Ascending aorta (tissue), 2 donors: ENCODE results near the gene EIF4E1B. TPM values are rescaled to one million over a fixed set of nuclear protein-coding genes. Genes with fewer than 3 reads are reported as not detected.

ENCODE experiments used
- DNase-seq, 2 donors: peaks; one replicate each; pipeline ENCODE4 v3.0.0-alpha.2; 2019; ENCODE audit warnings: low spot score in 2 of 2
- H3K27ac ChIP-seq, 2 donors: fragments of 200-600 bp; sonication (generic); one replicate each; pipeline ENCODE4 v1.5.1; 2016 to 2017; ENCODE audit warnings: mild to moderate bottlenecking in 1 of 2
- H3K27me3 ChIP-seq: fragments of 200-600 bp; sonication (generic); one replicate; pipeline ENCODE4 v1.5.1; 2017
- H3K36me3 ChIP-seq, 2 donors: fragments of 200-600 bp; sonication (generic); one replicate each; pipeline ENCODE4 v1.5.1; 2016
- H3K4me1 ChIP-seq, 2 donors: fragments of 200-600 bp; sonication (generic); one replicate each; pipeline ENCODE4 v1.5.1; 2016 to 2017; ENCODE audit warnings: mild to moderate bottlenecking in 1 of 2
- H3K4me3 ChIP-seq, 2 donors: fragments of 200-600 bp; sonication (generic); one replicate each; pipeline ENCODE4 v1.5.1; 2016 to 2017; ENCODE audit warnings: mild to moderate bottlenecking in 1 of 2
- H3K9me3 ChIP-seq, 2 donors: fragments of 200-600 bp; sonication (generic); one replicate each; pipeline ENCODE4 v1.5.1; 2016
- CTCF ChIP-seq, 3 experiments: fragments of 200-600 bp in 2 of 3; fragments of 450-650 bp in 1 of 3; sonication (generic) in 2 of 3; IDR thresholded peaks; one replicate each; pipeline ENCODE4 v1.5.1; 2016 to 2019; ENCODE audit warnings: antibody characterized with exemption in 3 of 3, mild to moderate bottlenecking in 1 of 3, moderate library complexity in 1 of 3
- intact Hi-C: fragments of 100-400 bp; cut with DNase I; formaldehyde crosslinking; loops from one replicate; pipeline ENCODE4 v1.15.1; 2023
- total RNA-seq: library from RNA; depleted of rRNA; stranded (reverse); fragments of >200 nt; gene quantifications from one replicate; pipeline ENCODE4 v1.1.0, GENCODE V29; 2016

EIF4E1B gene
- total RNA-seq, 1 donor from 2014 or later, result not detected

- TF ChIP-seq CTCF (IDR thresholded peaks at IDR 0.05), result no peak
- intact Hi-C loops, result no loop called here
- no peak for DNase-seq
- Histone ChIP-seq H3K4me3 (no peak overlapping the region), H3K9me3 (no peaks in the 10 kb centered on the region), H3K4me1 (no peaks in the 10 kb centered on the region), H3K36me3 (no peaks in the 10 kb centered on the region), H3K27ac (no peak overlapping the region), H3K27me3 (no peaks in the 10 kb centered on the region)
Measured at GRCh38 chr5:176674799-176675198, 44.3 kb downstream of the EIF4E1B start.

- DNase-seq, result no peak
- Histone ChIP-seq H3K27me3 (no peaks in the 10 kb centered on the region), H3K36me3 (no peaks in the 10 kb centered on the region), H3K4me1 (no peaks in the 10 kb centered on the region), H3K4me3 (no peak overlapping the region), H3K27ac (no peak overlapping the region), H3K9me3 (no peaks in the 10 kb centered on the region)
- intact Hi-C loops, result no loop called here
- TF ChIP-seq CTCF (IDR thresholded peaks at IDR 0.05), result no peak
Measured at GRCh38 chr5:176675676-176676360, 45.3 kb downstream of the EIF4E1B start.

GRCh38 chr5:176676361-176676824 lies 45.9 kb downstream of the EIF4E1B start:
- DNase-seq, result no peak
- no peaks in the 10 kb centered on the region for H3K4me1 ChIP-seq
- no peaks in the 10 kb centered on the region for H3K9me3 ChIP-seq
- no peaks in the 10 kb centered on the region for H3K27me3 ChIP-seq
- intact Hi-C loops, result no loop called here
- H3K36me3 ChIP-seq, result no peaks in the 10 kb centered on the region
- H3K4me3 ChIP-seq, result no peak overlapping the region
- TF ChIP-seq CTCF (IDR thresholded peaks at IDR 0.05), result no peak
- H3K27ac ChIP-seq, result no peak overlapping the region

GRCh38 chr5:176677209-176677939 lies 46.9 kb downstream of the EIF4E1B start:
- no peaks in the 10 kb centered on the region for H3K27me3 ChIP-seq
- no peaks in the 10 kb centered on the region for H3K9me3 ChIP-seq
- H3K36me3 ChIP-seq, result no peaks in the 10 kb centered on the region
- H3K27ac ChIP-seq, result no peak overlapping the region
- no peak for TF ChIP-seq CTCF (IDR thresholded peaks at IDR 0.05)
- DNase-seq, result no peak
- H3K4me1 ChIP-seq, result no peaks in the 10 kb centered on the region
- intact Hi-C loops, result no loop called here
- no peak overlapping the region for H3K4me3 ChIP-seq

- Histone ChIP-seq H3K4me3 (no peak overlapping the region), H3K36me3 (no peaks in the 10 kb centered on the region), H3K4me1 (no peaks in the 10 kb centered on the region), H3K27me3 (no peaks in the 10 kb centered on the region), H3K27ac (no peak overlapping the region), H3K9me3 (no peaks in the 10 kb centered on the region)
- TF ChIP-seq CTCF (IDR thresholded peaks at IDR 0.05), result no peak
- DNase-seq, result no peak
- intact Hi-C loops, result no loop called here
Measured at GRCh38 chr5:176678584-176678983, 48.1 kb downstream of the EIF4E1B start.
